Hepatocyte (in vitro differentiated cells): ENCODE measurements around the gene KCTD17. TPM values are rescaled to one million over a fixed set of nuclear protein-coding genes. Genes with fewer than 3 reads are reported as not detected.

Source experiments
- DNase-seq: peaks from one replicate; pipeline ENCODE4 v3.0.0-alpha.2; 2016; ENCODE audit warnings: low spot score
- H2AFZ ChIP-seq: fragments of 200-600 bp; sonication (generic); 2 replicates; pipeline ENCODE4 v1.6.0; 2016; ENCODE audit warnings: antibody characterized with exemption, mild to moderate bottlenecking
- H3K27ac ChIP-seq: fragments of 200-600 bp; sonication (generic); 2 replicates; pipeline ENCODE4 v1.5.1; 2016; ENCODE audit warnings: mild to moderate bottlenecking
- H3K27me3 ChIP-seq: fragments of 200-600 bp; sonication (generic); 2 replicates; pipeline ENCODE4 v1.6.1; 2016
- H3K36me3 ChIP-seq: fragments of 200-600 bp; sonication (generic); replicated peaks from 2 replicates; pipeline ENCODE4 v1.5.1; 2016; ENCODE audit warnings: low read depth; ENCODE audit not compliant: insufficient read depth
- H3K4me1 ChIP-seq: fragments of 200-600 bp; sonication (generic); 2 replicates; pipeline ENCODE4 v1.5.1; 2016; ENCODE audit warnings: mild to moderate bottlenecking, moderate library complexity; ENCODE audit not compliant: insufficient read depth
- H3K4me2 ChIP-seq: fragments of 200-600 bp; sonication (generic); 2 replicates; pipeline ENCODE4 v1.6.0; 2016
- H3K4me3 ChIP-seq: fragments of 200-600 bp; sonication (generic); 2 replicates; pipeline ENCODE4 v1.5.1; 2016; ENCODE audit warnings: mild to moderate bottlenecking
- H3K79me2 ChIP-seq: fragments of 200-600 bp; sonication (generic); 2 replicates; pipeline ENCODE4 v1.6.0; 2017; ENCODE audit warnings: mild to moderate bottlenecking
- H3K9me2 ChIP-seq: fragments of 200-600 bp; sonication (generic); replicated peaks from 2 replicates; pipeline ENCODE4 v1.6.0; 2017; ENCODE audit warnings: mild to moderate bottlenecking; ENCODE audit not compliant: insufficient read depth
- H3K9me3 ChIP-seq: fragments of 200-600 bp; sonication (generic); 2 replicates; pipeline ENCODE4 v1.5.1; 2016; ENCODE audit warnings: low read depth, mild to moderate bottlenecking
- H4K20me1 ChIP-seq: fragments of 200-600 bp; sonication (generic); 2 replicates; pipeline ENCODE4 v1.6.0; 2016; ENCODE audit warnings: mild to moderate bottlenecking; ENCODE audit not compliant: insufficient read depth, poor library complexity, severe bottlenecking
- CTCF ChIP-seq: fragments of 200-600 bp; sonication (generic); IDR thresholded peaks from 2 replicates; pipeline ENCODE4 v1.5.1; 2016; ENCODE audit warnings: antibody characterized with exemption, mild to moderate bottlenecking; ENCODE audit not compliant: poor library complexity
- EZH2 ChIP-seq: fragments of 200-600 bp; sonication (generic); IDR thresholded peaks from 2 replicates; pipeline ENCODE4 v1.6.1; 2016; ENCODE audit warnings: antibody characterized with exemption, mild to moderate bottlenecking, borderline replicate concordance
- EZH2phosphoT487 ChIP-seq: fragments of 200-600 bp; sonication (generic); IDR thresholded peaks from one replicate; pipeline ENCODE4 v1.6.1; 2018; ENCODE audit warnings: antibody characterized with exemption, mild to moderate bottlenecking, low read depth, moderate library complexity; ENCODE audit not compliant: unreplicated experiment, severe bottlenecking
- WGBS: methylation state at CpG from one replicate; pipeline ENCODE4 v1.1.6; 2016; ENCODE audit warnings: low lambda C conversion rate; ENCODE audit errors: missing lambda C conversion rate; 5-methylcytosine and 5-hydroxymethylcytosine counted together
- polyA plus RNA-seq: library from polyadenylated mRNA; unstranded; fragments of >200 nt; fragmentation: Nextera tagmentation; extraction: Ambion mirVana; gene quantifications from 2 replicates; pipeline ENCODE4 v1.2.1, GENCODE V29; 2016
- total RNA-seq: library from RNA; depleted of rRNA; stranded (reverse); fragments of >200 nt; gene quantifications from 2 replicates; pipeline ENCODE4 v1.2.3, GENCODE V29; 2014

KCTD17 gene
- total and polyA plus RNA-seq, 2 experiments from 2014 or later = 15.2 to 25.4 TPM

GRCh38 chr22:37094239-37094638 is 42.7 kb downstream of the KCTD17 start:
- Histone ChIP-seq H3K9me3 (no peaks in the 10 kb centered on the region), H3K4me2 (no peak overlapping the region), H3K27ac (no peak overlapping the region), H4K20me1 (no peaks in the 10 kb centered on the region), H3K4me3 (no peak overlapping the region), H3K79me2 (no peaks in the 10 kb centered on the region), H2AFZ (no peak overlapping the region), H3K36me3 (no peaks in the 10 kb centered on the region), H3K4me1 (no peaks in the 10 kb centered on the region), H3K9me2 (no peaks in the 10 kb centered on the region), H3K27me3 (peaks cover 6% of the 10 kb centered on the region)
- TF ChIP-seq EZH2 = no peak
- TF ChIP-seq CTCF = no peak
- 50% methylated on average over 1 of the region's 1 CpG for WGBS
- DNase-seq = no peak

GRCh38 chr22:37095113-37095512 is 43.6 kb downstream of the KCTD17 start:
- Histone ChIP-seq H2AFZ (no peak overlapping the region), H4K20me1 (no peaks in the 10 kb centered on the region), H3K27ac (no peak overlapping the region), H3K4me1 (peaks cover 1% of the 10 kb centered on the region), H3K9me3 (no peaks in the 10 kb centered on the region), H3K4me3 (no peak overlapping the region), H3K4me2 (no peak overlapping the region), H3K9me2 (no peaks in the 10 kb centered on the region), H3K27me3 (peaks cover 6% of the 10 kb centered on the region), H3K36me3 (no peaks in the 10 kb centered on the region), H3K79me2 (no peaks in the 10 kb centered on the region)
- 92% methylated on average over 11 of the region's 11 CpGs for WGBS
- no peak for DNase-seq
- TF ChIP-seq EZH2 (no peak), EZH2phosphoT487 (no peak), CTCF (no peak)

- 59% methylated on average over 9 of the region's 13 CpGs for WGBS
These were observed 45.8 kb downstream of the KCTD17 start for GRCh38 chr22:37097346-37097745.

More at GRCh38 chr22:37097346-37097745, 45.8 kb downstream of the KCTD17 start:
- Histone ChIP-seq H2AFZ (no peak overlapping the region), H3K4me2 (no peak overlapping the region), H3K27ac (no peak overlapping the region), H3K4me1 (peaks cover 4% of the 10 kb centered on the region), H3K9me2 (no peaks in the 10 kb centered on the region), H3K36me3 (no peaks in the 10 kb centered on the region), H3K9me3 (no peaks in the 10 kb centered on the region), H3K4me3 (no peak overlapping the region), H4K20me1 (no peaks in the 10 kb centered on the region), H3K27me3 (peaks cover 6% of the 10 kb centered on the region), H3K79me2 (no peaks in the 10 kb centered on the region)
- DNase-seq = no peak
- TF ChIP-seq EZH2 (no peak), CTCF (no peak), EZH2phosphoT487 (no peak)
